Measurements from ENCODE around the gene SIAH3.

SIAH3 gene

GRCh38 chr13:45823583-45823982 is 28.0 kb downstream of the SIAH3 start (continued):
- TF ChIP-seq PRDM2 (tag by site-specific recombination; IDR thresholded peaks at IDR 0.05; ENCODE audit: borderline replicate concordance): no peak
- no peak for TF ChIP-seq ZFP69B (tag by site-specific recombination; IDR thresholded peaks at IDR 0.05)

GRCh38 chr13:45821811-45822210 is 29.7 kb downstream of the SIAH3 start:
- TF ChIP-seq, protein P1, sequence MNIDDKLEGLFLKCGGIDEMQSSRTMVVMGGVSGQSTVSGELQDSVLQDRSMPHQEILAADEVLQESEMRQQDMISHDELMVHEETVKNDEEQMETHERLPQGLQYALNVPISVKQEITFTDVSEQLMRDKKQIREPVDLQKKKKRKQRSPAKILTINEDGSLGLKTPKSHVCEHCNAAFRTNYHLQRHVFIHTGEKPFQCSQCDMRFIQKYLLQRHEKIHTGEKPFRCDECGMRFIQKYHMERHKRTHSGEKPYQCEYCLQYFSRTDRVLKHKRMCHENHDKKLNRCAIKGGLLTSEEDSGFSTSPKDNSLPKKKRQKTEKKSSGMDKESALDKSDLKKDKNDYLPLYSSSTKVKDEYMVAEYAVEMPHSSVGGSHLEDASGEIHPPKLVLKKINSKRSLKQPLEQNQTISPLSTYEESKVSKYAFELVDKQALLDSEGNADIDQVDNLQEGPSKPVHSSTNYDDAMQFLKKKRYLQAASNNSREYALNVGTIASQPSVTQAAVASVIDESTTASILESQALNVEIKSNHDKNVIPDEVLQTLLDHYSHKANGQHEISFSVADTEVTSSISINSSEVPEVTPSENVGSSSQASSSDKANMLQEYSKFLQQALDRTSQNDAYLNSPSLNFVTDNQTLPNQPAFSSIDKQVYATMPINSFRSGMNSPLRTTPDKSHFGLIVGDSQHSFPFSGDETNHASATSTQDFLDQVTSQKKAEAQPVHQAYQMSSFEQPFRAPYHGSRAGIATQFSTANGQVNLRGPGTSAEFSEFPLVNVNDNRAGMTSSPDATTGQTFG (tag by site-specific recombination; IDR thresholded peaks at IDR 0.05; ENCODE audit: borderline replicate concordance): no peak
- TF ChIP-seq ZFP37 (tag by site-specific recombination; IDR thresholded peaks at IDR 0.05) (no peak), PBX3 (CRISPR knock-in tag; IDR thresholded peaks at IDR 0.05) (no peak), ZNF707 (tag by site-specific recombination; IDR thresholded peaks at IDR 0.05) (no peak)
- no peaks in the 10 kb centered on the region for H3K36me3 ChIP-seq (ENCODE audit: control insufficient read depth in 2 of 2, insufficient read depth in 1 of 2, low read length in 2 of 2)
- CTCF ChIA-PET: no interaction called here
- no peak overlapping the region for H3K27ac ChIP-seq (ENCODE audit: extremely low read depth, low read depth, low read length)
- H3K9me3 ChIP-seq (ENCODE audit: control insufficient read depth, insufficient read depth, low read depth, low read length): no peaks in the 10 kb centered on the region
- H3K4me3 ChIP-seq (ENCODE audit: low read depth, low read length): no peak overlapping the region
- H3K4me1 ChIP-seq (ENCODE audit: control insufficient read depth, insufficient read depth, low read length): no peaks in the 10 kb centered on the region
- POLR2A ChIA-PET: interaction anchor here (0.6 kb wide), 1 partner anchor 648 kb away, joined by 3 read pairs; no protein-coding TSS in a partner anchor

DNA sequence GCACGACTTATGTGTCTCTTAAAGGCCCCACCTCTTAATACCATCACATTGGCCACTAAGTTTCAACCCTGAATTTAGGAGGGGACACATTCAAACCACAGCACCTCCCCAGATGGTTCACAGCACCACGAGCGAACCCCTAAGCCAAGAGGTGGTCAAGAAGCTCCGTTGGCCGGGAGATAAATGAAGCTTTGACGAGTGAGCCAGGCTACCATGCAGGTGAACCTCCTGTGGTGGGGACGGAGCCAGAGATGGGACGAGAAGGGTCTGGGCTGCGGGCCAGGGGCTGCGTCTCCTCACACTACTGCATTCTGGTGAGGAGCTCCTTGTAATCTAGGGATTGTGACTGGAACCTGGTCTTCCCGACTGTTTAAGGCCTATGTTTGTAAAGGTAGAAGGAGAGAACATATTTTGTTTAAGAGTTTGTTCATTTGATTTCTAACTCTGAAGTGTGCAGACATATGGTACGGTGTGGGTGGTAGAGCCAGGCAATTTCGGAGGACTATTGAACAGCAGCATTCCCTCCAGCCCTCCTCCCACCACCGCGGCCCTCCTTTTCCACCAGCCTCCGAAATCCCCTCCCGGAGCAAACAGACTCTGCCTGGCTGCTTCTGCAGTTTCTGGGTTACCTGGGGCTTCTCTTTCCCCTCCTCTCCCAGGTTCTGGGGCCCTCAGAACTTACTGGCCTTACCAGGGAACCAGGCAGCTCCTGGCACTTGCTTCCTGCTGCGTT is 31.3 kb downstream of the SIAH3 start:
- Histone ChIP-seq H3K4me1 (ENCODE audit: control insufficient read depth, insufficient read depth, low read length) (no peaks in the 10 kb centered on the region), H3K36me3 (ENCODE audit: control insufficient read depth in 2 of 2, insufficient read depth in 1 of 2, low read length in 2 of 2) (no peaks in the 10 kb centered on the region), H3K27ac (ENCODE audit: extremely low read depth, low read depth, low read length) (no peak overlapping the region), H3K9me3 (ENCODE audit: control insufficient read depth, insufficient read depth, low read depth, low read length) (no peaks in the 10 kb centered on the region), H3K4me3 (ENCODE audit: low read depth, low read length) (no peak overlapping the region)
- POLR2A ChIA-PET: no interaction called here
- CTCF ChIA-PET: no interaction called here
- TF ChIP-seq KLF8 (tag by site-specific recombination; IDR thresholded peaks at IDR 0.05) (no peak), PRDM2 (tag by site-specific recombination; IDR thresholded peaks at IDR 0.05; ENCODE audit: borderline replicate concordance) (no peak), IKZF3 (tag by site-specific recombination; IDR thresholded peaks at IDR 0.05) (no peak), ZBTB26 (tag by site-specific recombination; optimal IDR thresholded peaks at IDR 0.05) (no peak), ZNF501 (tag by site-specific recombination; IDR thresholded peaks at IDR 0.05) (no peak), ZNF174 (tag by site-specific recombination; IDR thresholded peaks at IDR 0.05) (no peak)
